CD4-positive, alpha-beta T cell treated with Interferon gamma for 1 hour (primary cell): ENCODE data around the gene FBXO42.
A peak's percentile ranks its signal among the peaks of the same experiment; 100 is the strongest.
"Not testable (repeated sequence)": the region's sequence is repeated elsewhere in the genome, so short reads cannot be mapped to it uniquely, and the experiment has no call there.

Source experiments
- DNase-seq: peaks from one replicate; pipeline ENCODE4 v3.0.0-alpha.2; 2020

FBXO42 gene

DNA sequence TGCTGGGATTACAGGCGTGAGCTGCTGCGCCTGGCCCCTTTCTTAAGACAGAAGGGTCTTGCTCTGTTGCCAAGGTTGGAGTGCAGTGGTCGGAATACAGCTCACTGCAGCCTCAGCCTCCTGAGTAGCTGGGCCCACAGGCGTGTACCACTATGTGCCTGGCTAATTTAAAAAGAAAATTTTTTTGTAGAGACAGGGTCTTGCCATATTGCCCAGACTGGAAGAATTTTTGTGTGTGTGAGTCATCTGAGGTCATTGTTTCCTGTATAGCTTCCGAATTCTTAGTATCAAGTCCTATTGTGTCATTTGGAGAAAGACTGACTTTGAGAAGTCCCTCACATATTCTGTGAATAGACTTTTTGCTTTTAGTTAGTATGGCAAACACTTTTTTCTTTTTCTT is 19.4 kb upstream of the FBXO42 start:
- DNase-seq, result no peak

DNA sequence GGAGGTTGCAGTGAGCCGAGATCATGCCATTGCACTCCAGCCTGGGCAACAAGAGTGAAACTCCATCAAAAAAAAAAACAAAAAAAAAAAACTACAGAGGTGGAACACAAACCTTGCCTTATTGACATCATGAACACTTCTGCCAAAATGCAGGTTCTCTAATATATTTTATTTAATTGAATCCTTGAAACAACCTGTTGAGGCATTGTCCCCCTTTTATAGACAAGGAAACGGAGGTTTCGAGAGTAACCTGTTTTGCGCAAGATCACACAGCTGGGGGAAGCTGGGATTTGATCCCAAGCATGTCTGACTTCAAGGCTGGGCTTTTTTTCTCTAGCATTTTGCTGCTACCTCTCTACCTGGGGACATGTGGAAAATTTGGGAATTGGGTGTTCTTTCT is 17.5 kb upstream of the FBXO42 start:
- DNase-seq, result no peak

- DNase-seq, result no peak
Observed at GRCh38 chr1:16367968-16368890, 15.9 kb upstream of the FBXO42 start.

- DNase-seq, result peak; percentile 87
Observed at GRCh38 chr1:16367258-16367967, 15.1 kb upstream of the FBXO42 start.

DNA sequence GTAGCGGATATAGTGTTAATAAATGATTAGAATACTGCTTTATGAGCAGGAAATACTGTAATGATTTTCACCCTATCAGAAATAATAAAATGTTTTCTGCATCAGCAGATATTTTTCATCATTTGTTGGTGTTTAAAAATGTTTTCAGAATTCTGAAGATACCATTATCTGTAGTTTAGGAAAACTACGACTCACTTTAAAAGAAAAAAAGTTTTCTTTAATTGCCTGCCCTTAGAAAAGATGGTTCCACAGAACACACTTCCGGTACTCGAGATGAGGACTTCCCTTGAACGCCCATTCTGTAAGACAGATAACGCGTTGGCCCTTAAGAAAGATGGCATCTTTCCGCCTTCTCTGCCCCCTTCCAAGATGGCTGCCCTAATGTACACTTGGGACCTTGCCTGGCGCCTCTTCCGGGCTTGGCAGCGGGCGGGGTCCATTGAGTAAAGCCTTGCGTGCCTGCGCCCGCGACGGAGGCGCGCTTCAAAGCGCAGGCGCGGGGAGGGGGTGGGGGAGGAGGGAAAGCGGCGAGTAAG is 14.5 kb upstream of the FBXO42 start, which contains the start of gene SZRD1:
SZRD1 (plus strand) TSS at position 521 of the 536 bp plus-strand sequence. CDS start 16 bp downstream, outside the sequence.
- DNase-seq, result peak; percentile 99

- not testable (repeated sequence) for DNase-seq
Observed at GRCh38 chr1:16365146-16365498, 12.8 kb upstream of the FBXO42 start.

- no peak for DNase-seq
Observed at GRCh38 chr1:16356867-16357266, 4.6 kb upstream of the FBXO42 start.

GRCh38 chr1:16354619-16355018 is 2.3 kb upstream of the FBXO42 start:
- DNase-seq, result no peak

- no peak for DNase-seq
Observed at GRCh38 chr1:16352842-16353535, 709 bp upstream of the FBXO42 start.

- no peak for DNase-seq
Observed at GRCh38 chr1:16351456-16351993, 755 bp downstream of the FBXO42 start.

- no peak for DNase-seq
Observed at GRCh38 chr1:16349847-16350406, 2.4 kb downstream of the FBXO42 start.

- no peak for DNase-seq
Observed at GRCh38 chr1:16348414-16349182, 3.7 kb downstream of the FBXO42 start.

DNA sequence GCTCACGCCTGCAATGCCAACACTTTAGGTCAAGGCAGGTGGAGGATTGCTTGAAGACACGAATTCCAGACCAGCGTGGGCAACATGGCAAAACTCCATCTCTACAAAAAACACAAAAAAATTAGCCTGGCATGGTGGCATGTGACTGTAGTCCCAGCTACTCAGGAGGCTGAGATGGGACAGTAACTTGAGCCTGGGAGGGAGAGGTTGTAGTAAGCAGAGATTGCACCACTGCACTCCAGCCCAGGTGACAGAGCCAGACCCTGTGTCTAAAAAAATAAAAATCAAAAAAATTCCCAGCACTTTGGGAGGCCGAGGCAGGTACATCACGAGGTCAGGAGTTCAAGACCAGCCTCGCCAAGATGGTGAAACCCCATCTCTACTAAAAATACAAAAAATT is 9.0 kb downstream of the FBXO42 start:
- not testable (repeated sequence) for DNase-seq

- no peak for DNase-seq
Observed at GRCh38 chr1:16342331-16343062, 9.8 kb downstream of the FBXO42 start.

DNA sequence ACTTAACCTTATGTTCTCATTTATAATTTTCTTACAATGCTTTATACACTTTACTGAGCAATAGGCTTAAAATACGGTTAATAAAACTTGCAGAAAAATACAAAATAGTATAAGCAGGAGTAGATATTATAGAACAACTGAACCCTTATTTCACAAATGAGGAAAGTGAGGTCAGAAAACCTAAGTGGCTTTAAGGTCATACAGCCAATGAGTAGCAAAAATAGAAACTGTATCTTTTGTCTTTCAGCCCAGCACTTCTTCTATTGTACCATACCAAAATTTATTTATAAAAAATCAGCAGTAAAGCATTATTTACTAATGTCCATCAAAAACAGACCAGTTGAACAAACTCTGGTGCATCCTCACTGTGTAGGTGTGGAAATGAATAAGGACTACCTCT is 11.6 kb downstream of the FBXO42 start:
- no peak for DNase-seq

DNA sequence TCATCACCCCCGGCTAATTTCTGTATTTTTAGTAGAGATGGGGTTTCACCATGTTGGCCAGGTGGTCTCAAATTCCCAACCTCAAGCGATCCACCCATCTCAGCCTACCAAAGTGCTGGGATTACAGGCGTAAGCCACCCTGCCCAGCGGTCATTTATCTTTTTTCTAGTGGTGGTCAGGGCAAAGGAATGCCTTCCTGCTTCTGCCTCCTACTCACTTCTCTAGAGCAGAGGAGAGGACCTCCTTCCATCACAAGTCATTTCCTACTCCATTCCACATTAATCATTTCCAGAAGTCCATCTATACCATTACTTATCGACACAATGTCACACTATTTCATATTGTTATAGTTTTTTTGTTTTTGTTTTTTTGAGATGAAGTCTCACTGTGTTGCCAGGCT is 13.3 kb downstream of the FBXO42 start:
- no peak for DNase-seq

- DNase-seq, result no peak
Observed at GRCh38 chr1:16334655-16335340, 17.5 kb downstream of the FBXO42 start.

- no peak for DNase-seq
Observed at GRCh38 chr1:16326833-16327404, 25.4 kb downstream of the FBXO42 start.

- DNase-seq, result no peak
Observed at GRCh38 chr1:16324456-16324890, 27.8 kb downstream of the FBXO42 start.
